GM12878 (cell line): ENCODE results near the gene LGI2. TPM values are rescaled to one million over a fixed set of nuclear protein-coding genes. Genes with fewer than 3 reads are reported as not detected.

ENCODE experiments used
- ATAC-seq: fragments of 200-7000 bp; cut with Tn5 transposase; 3 replicates; pipeline ENCODE4 v1.9.1; 2020; ENCODE audit warnings: mild to moderate bottlenecking, moderate library complexity
- BruUV-seq: library from RNA; stranded (reverse); fragments of 400-500 nt; replicated peaks from 2 replicates; lab custom pipeline; 2021; lab: Mats Ljungman, UMichigan
- CTCF ChIA-PET: fragments of 300-600 bp; sonication (Branson Sonifier 250); formaldehyde crosslinking; extraction: SDS; loops from one replicate; lab custom pipeline; 2021; ENCODE audit warnings: inconsistent platforms; lab: Yijun Ruan, JAX
- POLR2A ChIA-PET: fragments of 350-600 bp; formaldehyde crosslinking; extraction: SDS; loops from one replicate; lab custom pipeline; 2021; ENCODE audit warnings: inconsistent platforms; lab: Charles Lee
- RAD21 ChIA-PET: fragments of 300-600 bp; sonication (Branson Sonifier 250); formaldehyde crosslinking; loops from one replicate; lab custom pipeline; 2023; ENCODE audit warnings: antibody characterized with exemption; ENCODE audit not compliant: unreplicated experiment; lab: Charles Lee
- SMC1A ChIA-PET: fragments of 300-600 bp; sonication (Branson Sonifier 250); formaldehyde crosslinking; loops from one replicate; lab custom pipeline; 2023; ENCODE audit not compliant: unreplicated experiment, uncharacterized antibody; lab: Charles Lee
- DNase-seq: peaks from one replicate; pipeline ENCODE4 v3.0.0-alpha.2; 2011; ENCODE audit warnings: low read depth, low spot score
- FAIRE-seq: peaks from 3 replicates; lab custom pipeline; 2011; peaks lifted over from hg19 to GRCh38; lab: Jason Lieb, UNC
- H2AFZ ChIP-seq: 2 replicates; pipeline ENCODE4 v1.6.0; 2011; ENCODE audit warnings: low read depth, low read length, control low read depth; ENCODE audit not compliant: control insufficient read depth
- H3K27ac ChIP-seq: 2 replicates; pipeline ENCODE4 v1.5.1; 2011; ENCODE audit warnings: control low read depth; ENCODE audit not compliant: control insufficient read depth, insufficient read depth
- H3K27me3 ChIP-seq, 2 experiments: replicated peaks in 1 of 2; 2 replicates each; pipeline versions ENCODE4 v1.6.0 to v1.6.1; 2011; ENCODE audit warnings: low read length in 1 of 2; ENCODE audit not compliant: control insufficient read depth in 2 of 2, insufficient read depth in 2 of 2
- H3K36me3 ChIP-seq, 2 experiments: 2 replicates each; pipeline ENCODE4 v1.5.1; 2011; ENCODE audit warnings: low read length in 1 of 2; ENCODE audit not compliant: control insufficient read depth in 2 of 2, insufficient read depth in 2 of 2
- H3K4me1 ChIP-seq: 2 replicates; pipeline ENCODE4 v1.6.1; 2011; ENCODE audit warnings: mild to moderate bottlenecking, low read length, moderate library complexity, mixed read lengths; ENCODE audit not compliant: control insufficient read depth, insufficient read depth
- H3K4me2 ChIP-seq: 2 replicates; pipeline ENCODE4 v1.6.0; 2011; ENCODE audit warnings: control low read depth; ENCODE audit not compliant: control insufficient read depth, insufficient read depth
- H3K4me3 ChIP-seq: fragments of 200-600 bp; sonication (generic); 2 replicates; pipeline ENCODE4 v1.5.1; 2016
- H3K79me2 ChIP-seq: 2 replicates; pipeline ENCODE4 v1.6.0; 2011; ENCODE audit warnings: low read length; ENCODE audit not compliant: control insufficient read depth, insufficient read depth
- H3K9ac ChIP-seq: 2 replicates; pipeline ENCODE4 v1.8.0; 2011; ENCODE audit warnings: low read length, control low read depth, mixed read lengths; ENCODE audit not compliant: control insufficient read depth, insufficient read depth
- H3K9me3 ChIP-seq: replicated peaks from 3 replicates; pipeline ENCODE4 v1.5.1; 2011; ENCODE audit warnings: mild to moderate bottlenecking, low read length; ENCODE audit not compliant: control insufficient read depth, insufficient read depth
- H4K20me1 ChIP-seq: 2 replicates; pipeline ENCODE4 v1.6.0; 2011; ENCODE audit not compliant: control insufficient read depth, insufficient read depth
- BCLAF1 ChIP-seq: fragments of 450-650 bp; IDR thresholded peaks from 2 replicates; pipeline ENCODE4 v1.6.1; 2017; ENCODE audit warnings: antibody characterized with exemption, mild to moderate bottlenecking, moderate library complexity
- BRCA1 ChIP-seq: IDR thresholded peaks from 2 replicates; pipeline ENCODE4 v1.6.1; 2011; ENCODE audit warnings: low read depth, low read length, improper control_type of control experiment
- FOXK2 ChIP-seq: fragments of 450-650 bp; IDR thresholded peaks from 2 replicates; pipeline ENCODE4 v1.6.1; 2017; ENCODE audit warnings: mild to moderate bottlenecking, moderate library complexity
- HSF1 ChIP-seq: fragments of 150-350 bp; IDR thresholded peaks from 2 replicates; pipeline ENCODE4 v1.6.1; 2014; ENCODE audit warnings: mild to moderate bottlenecking, low read depth, low read length
- IKZF2 ChIP-seq, 2 experiments: fragments of 450-650 bp; IDR thresholded peaks; 2 replicates each; pipeline ENCODE4 v1.6.1; 2017; ENCODE audit warnings: mild to moderate bottlenecking in 2 of 2, moderate library complexity in 2 of 2
- MLLT1 ChIP-seq: fragments of 450-650 bp; IDR thresholded peaks from 2 replicates; pipeline ENCODE4 v1.6.1; 2016; ENCODE audit warnings: mild to moderate bottlenecking
- NFXL1 ChIP-seq: fragments of 450-650 bp; IDR thresholded peaks from 2 replicates; pipeline ENCODE4 v1.6.1; 2017; ENCODE audit warnings: antibody characterized with exemption, mild to moderate bottlenecking, borderline replicate concordance
- NR2F1 ChIP-seq: fragments of 450-650 bp; conservative IDR thresholded peaks from 2 replicates; pipeline ENCODE4 v1.6.1; 2017; ENCODE audit warnings: mild to moderate bottlenecking
- SIN3A ChIP-seq: IDR thresholded peaks from 2 replicates; pipeline ENCODE4 v1.6.1; 2012; ENCODE audit warnings: low read depth, low read length, improper control_type of control experiment
- SMARCA5 ChIP-seq: fragments of 450-650 bp; IDR thresholded peaks from 2 replicates; pipeline ENCODE4 v1.6.1; 2017; ENCODE audit warnings: mild to moderate bottlenecking
- SP1 ChIP-seq: IDR thresholded peaks from one replicate; pipeline ENCODE4 v1.6.1; 2011; ENCODE audit warnings: low read depth, low read length
- TCF3 ChIP-seq: IDR thresholded peaks from 2 replicates; pipeline ENCODE4 v1.6.1; 2012; ENCODE audit warnings: low read depth, mild to moderate bottlenecking, low read length, borderline replicate concordance; ENCODE audit not compliant: insufficient read depth
- ZNF384 ChIP-seq: IDR thresholded peaks from 2 replicates; pipeline ENCODE4 v1.6.1; 2012; ENCODE audit warnings: low read depth, mild to moderate bottlenecking, low read length, improper control_type of control experiment, borderline replicate concordance
- WGBS: methylation state at CpG from one replicate; pipeline ENCODE4 v1.1.6; 2016; ENCODE audit warnings: low lambda C conversion rate; ENCODE audit not compliant: insufficient replicate concordance, insufficient coverage; ENCODE audit errors: missing lambda C conversion rate; 5-methylcytosine and 5-hydroxymethylcytosine counted together
- in situ Hi-C: fragments of 300-500 bp; cut with MboI; formaldehyde crosslinking; loops from 9 replicates; pipeline ENCODE4 v1.14.3; 2018; ENCODE audit warnings: mixed read lengths
- intact Hi-C: fragments of 100-400 bp; cut with micrococcal nuclease; formaldehyde crosslinking; loops from one replicate; pipeline ENCODE4 v1.14.2; 2022; ENCODE audit not compliant: unreplicated experiment
- polyA plus RNA-seq, 11 experiments: library from polyadenylated mRNA; depleted of rRNA in 4 of 11; unstranded in 6 of 11; stranded (reverse) in 5 of 11; fragments of >200 nt; fragmentation: Nextera tagmentation in 4 of 11; fragmentation: Illumina TruSeq in 1 of 11; extraction: Ambion mirVana in 4 of 11; extraction: Trizol in 1 of 11; gene quantifications; 1 replicate in 1 of 11; 2 replicates in 10 of 11; pipeline versions ENCODE4 v1.2.1 to v1.2.3, GENCODE V29; 2011 to 2016; ENCODE audit warnings: inconsistent platforms in 2 of 11, missing spikeins in 2 of 11, low read depth in 1 of 11
- total RNA-seq, 4 experiments: library from RNA; depleted of rRNA in 3 of 4; stranded (reverse); fragments of >200 nt in 3 of 4; fragmentation: Illumina TruSeq in 1 of 4; extraction: Trizol in 1 of 4; gene quantifications; 2 replicates each; pipeline versions ENCODE4 v1.2.1 to v1.2.3, GENCODE V29; 2013 to 2021
- TF ChIP-seq, protein P1 (sequence below): IDR thresholded peaks from 2 replicates; pipeline ENCODE4 v1.6.1; 2011; ENCODE audit warnings: borderline replicate concordance, low read depth, mild to moderate bottlenecking, moderate library complexity, low read length; ENCODE audit not compliant: insufficient read depth, poor library complexity, severe bottlenecking
- TF ChIP-seq, protein P2 (sequence below): fragments of 450-650 bp; IDR thresholded peaks from 2 replicates; pipeline ENCODE4 v1.6.1; 2017; ENCODE audit warnings: mild to moderate bottlenecking

The LGI2 gene
- total and polyA plus RNA-seq, 10 of the 15 experiments (the other 5 are each of a cell fraction or from before 2014, with no cell fraction given): not detected

- FAIRE-seq: no peak
- in situ Hi-C loops (no loop called here), intact Hi-C loops (no loop called here)
- Histone ChIP-seq H3K36me3 (no peaks in the 10 kb centered on the region), H3K79me2 (no peaks in the 10 kb centered on the region), H3K9me3 (no peaks in the 10 kb centered on the region; the same call in 2 of the 3 replicates), H4K20me1 (no peaks in the 10 kb centered on the region), H3K4me3 (no peak overlapping the region), H3K9ac (no peak overlapping the region), H3K27me3 (no peaks in the 10 kb centered on the region), H3K4me2 (no peak overlapping the region), H3K4me1 (no peaks in the 10 kb centered on the region), H3K27ac (no peak overlapping the region), H2AFZ (no peak overlapping the region)
- RAD21 ChIA-PET: interaction anchor here (0.6 kb wide), 1 partner anchor 9 kb away, joined by 3 read pairs; no protein-coding TSS in a partner anchor
- no peak for ATAC-seq
- CTCF ChIA-PET: interaction anchor here (2.7 kb wide), 1 partner anchor 9 kb away, joined by 15 read pairs; no protein-coding TSS in a partner anchor
- POLR2A ChIA-PET: no interaction called here
- BruUV-seq: no TSS peak
- no peak for DNase-seq
- 21% methylated on average over 4 of the region's 4 CpGs for WGBS
- SMC1A ChIA-PET: no interaction called here
- TF ChIP-seq NR2F1: no peak
- no peak for TF ChIP-seq SMARCA5
- TF ChIP-seq BRCA1: no peak
- no peak for TF ChIP-seq IKZF2 (IDR thresholded peaks at IDR 0.05)
- no peak for TF ChIP-seq ZNF384
- TF ChIP-seq SP1: no peak
- TF ChIP-seq, protein P1, sequence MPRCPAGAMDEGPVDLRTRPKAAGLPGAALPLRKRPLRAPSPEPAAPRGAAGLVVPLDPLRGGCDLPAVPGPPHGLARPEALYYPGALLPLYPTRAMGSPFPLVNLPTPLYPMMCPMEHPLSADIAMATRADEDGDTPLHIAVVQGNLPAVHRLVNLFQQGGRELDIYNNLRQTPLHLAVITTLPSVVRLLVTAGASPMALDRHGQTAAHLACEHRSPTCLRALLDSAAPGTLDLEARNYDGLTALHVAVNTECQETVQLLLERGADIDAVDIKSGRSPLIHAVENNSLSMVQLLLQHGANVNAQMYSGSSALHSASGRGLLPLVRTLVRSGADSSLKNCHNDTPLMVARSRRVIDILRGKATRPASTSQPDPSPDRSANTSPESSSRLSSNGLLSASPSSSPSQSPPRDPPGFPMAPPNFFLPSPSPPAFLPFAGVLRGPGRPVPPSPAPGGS: no peak
- TF ChIP-seq NFXL1: no peak
- no peak for TF ChIP-seq TCF3
- TF ChIP-seq FOXK2: no peak
- TF ChIP-seq, protein P2, sequence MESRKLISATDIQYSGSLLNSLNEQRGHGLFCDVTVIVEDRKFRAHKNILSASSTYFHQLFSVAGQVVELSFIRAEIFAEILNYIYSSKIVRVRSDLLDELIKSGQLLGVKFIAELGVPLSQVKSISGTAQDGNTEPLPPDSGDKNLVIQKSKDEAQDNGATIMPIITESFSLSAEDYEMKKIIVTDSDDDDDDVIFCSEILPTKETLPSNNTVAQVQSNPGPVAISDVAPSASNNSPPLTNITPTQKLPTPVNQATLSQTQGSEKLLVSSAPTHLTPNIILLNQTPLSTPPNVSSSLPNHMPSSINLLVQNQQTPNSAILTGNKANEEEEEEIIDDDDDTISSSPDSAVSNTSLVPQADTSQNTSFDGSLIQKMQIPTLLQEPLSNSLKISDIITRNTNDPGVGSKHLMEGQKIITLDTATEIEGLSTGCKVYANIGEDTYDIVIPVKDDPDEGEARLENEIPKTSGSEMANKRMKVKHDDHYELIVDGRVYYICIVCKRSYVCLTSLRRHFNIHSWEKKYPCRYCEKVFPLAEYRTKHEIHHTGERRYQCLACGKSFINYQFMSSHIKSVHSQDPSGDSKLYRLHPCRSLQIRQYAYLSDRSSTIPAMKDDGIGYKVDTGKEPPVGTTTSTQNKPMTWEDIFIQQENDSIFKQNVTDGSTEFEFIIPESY: no peak
- no peak for TF ChIP-seq HSF1
- no peak for TF ChIP-seq SIN3A
- TF ChIP-seq MLLT1: no peak
- TF ChIP-seq BCLAF1: no peak
These were observed 41.4 kb downstream of the LGI2 start for GRCh38 chr4:24989327-24989726.
